ENCODE data around the gene GAD1. TPM values are rescaled to one million over a fixed set of nuclear protein-coding genes. Genes with fewer than 3 reads are reported as not detected.

The GAD1 gene
- total RNA-seq, 1 donor from 2014 or later = 1.1 TPM

- no peak for ATAC-seq
Observed at GRCh38 chr2:170896622-170897021, 79.9 kb downstream of the GAD1 start.

- ATAC-seq = no peak
Observed at GRCh38 chr2:170897108-170897507, 80.4 kb downstream of the GAD1 start.

- no peak for ATAC-seq
Observed at GRCh38 chr2:170905864-170906263, 89.2 kb downstream of the GAD1 start.

Other genes starting within 250 kb of the GAD1 start
- gene SP5, start 101.5 kb upstream of the GAD1 start, total RNA-seq = 0.16 TPM
- not detected for gene ERICH2, start 46.5 kb upstream of the GAD1 start, total RNA-seq
- 60.8 TPM for gene GORASP2, start 112.4 kb downstream of the GAD1 start, total RNA-seq